Urinary bladder (tissue), 4 donors: ENCODE results near the gene FYN. TPM values are rescaled to one million over a fixed set of nuclear protein-coding genes. Genes with fewer than 3 reads are reported as not detected.
"Not testable (repeated sequence)": the region's sequence is repeated elsewhere in the genome, so short reads cannot be mapped to it uniquely, and the experiment has no call there.

Experiments used
- DNase-seq: peaks from one replicate; pipeline ENCODE4 v3.0.0-alpha.2; 2015; ENCODE audit errors: extremely low spot score
- H3K27ac ChIP-seq: one replicate; pipeline ENCODE4 v1.5.1; 2013; ENCODE audit warnings: low read depth, mild to moderate bottlenecking, moderate library complexity
- H3K36me3 ChIP-seq: one replicate; pipeline ENCODE4 v1.6.1; 2013; ENCODE audit warnings: mild to moderate bottlenecking, moderate library complexity; ENCODE audit not compliant: insufficient read depth
- H3K4me1 ChIP-seq: one replicate; pipeline ENCODE4 v1.6.1; 2013; ENCODE audit warnings: mild to moderate bottlenecking, moderate library complexity; ENCODE audit not compliant: insufficient read depth
- H3K4me3 ChIP-seq: one replicate; pipeline ENCODE4 v1.5.1; 2013; ENCODE audit warnings: low read depth, low read length
- WGBS: extraction: QIAGEN DNeasy Blood & Tissue Kit; methylation state at CpG from one replicate; pipeline ENCODE4 v1.1.7; 2013; 5-methylcytosine and 5-hydroxymethylcytosine counted together
- polyA plus RNA-seq: library from polyadenylated mRNA; stranded (reverse); fragments of 200-250 nt; gene quantifications from one replicate; pipeline ENCODE4 v1.2.3, GENCODE V29; 2013
- total RNA-seq: library from RNA; depleted of rRNA; stranded (reverse); fragments of >200 nt; gene quantifications from one replicate; pipeline ENCODE4 v1.2.3, GENCODE V29; 2014
- donor health status: healthy with polysubstance abuse.
- donor health status: healthy.

FYN gene
- total and polyA plus RNA-seq, 2 donors: 91.5 to 201 TPM

GRCh38 chr6:111642463-111643158 is 230.6 kb downstream of the FYN start:
- 25% methylated on average over 7 of the region's 7 CpGs for WGBS
- Histone ChIP-seq H3K4me1 (no peaks in the 10 kb centered on the region), H3K27ac (no peak overlapping the region), H3K36me3 (no peaks in the 10 kb centered on the region), H3K4me3 (no peak overlapping the region)
- DNase-seq: no peak

GRCh38 chr6:111639266-111639665 is 234.0 kb downstream of the FYN start:
- no peaks in the 10 kb centered on the region for H3K4me1 ChIP-seq
- no peak overlapping the region for H3K4me3 ChIP-seq
- DNase-seq: no peak
- H3K27ac ChIP-seq: no peak overlapping the region
- no peaks in the 10 kb centered on the region for H3K36me3 ChIP-seq

- 100% methylated on average over 1 of the region's 1 CpG for WGBS
- H3K4me1 ChIP-seq, H3K36me3 ChIP-seq: not testable (repeated sequence)
These were observed 238.3 kb downstream of the FYN start for GRCh38 chr6:111634981-111635380.

GRCh38 chr6:111633822-111634221 is 239.4 kb downstream of the FYN start:
- WGBS: 73% methylated on average over 1 of the region's 1 CpG
- no peak overlapping the region for H3K27ac ChIP-seq
- H3K4me3 ChIP-seq: no peak overlapping the region
- DNase-seq: no peak
- H3K4me1 ChIP-seq: no peaks in the 10 kb centered on the region
- no peaks in the 10 kb centered on the region for H3K36me3 ChIP-seq

More at GRCh38 chr6:111634981-111635380, 238.3 kb downstream of the FYN start:
- H3K27ac ChIP-seq, DNase-seq, H3K4me3 ChIP-seq: not testable (repeated sequence)

- no peaks in the 10 kb centered on the region for H3K36me3 ChIP-seq
- no peak overlapping the region for H3K27ac ChIP-seq
- WGBS: 61% methylated on average over 4 of the region's 4 CpGs
- no peak for DNase-seq
- no peak overlapping the region for H3K4me3 ChIP-seq
- no peaks in the 10 kb centered on the region for H3K4me1 ChIP-seq
These were observed 240.6 kb downstream of the FYN start for GRCh38 chr6:111632468-111633247.

GRCh38 chr6:111631903-111632460 is 241.3 kb downstream of the FYN start:
- no peaks in the 10 kb centered on the region for H3K36me3 ChIP-seq
- no peak overlapping the region for H3K4me3 ChIP-seq
- H3K27ac ChIP-seq: no peak overlapping the region
- WGBS: 64% methylated on average over 8 of the region's 8 CpGs
- no peak for DNase-seq
- H3K4me1 ChIP-seq: no peaks in the 10 kb centered on the region

GRCh38 chr6:111631018-111631417 is 242.2 kb downstream of the FYN start:
- no peaks in the 10 kb centered on the region for H3K4me1 ChIP-seq
- DNase-seq: no peak
- 43% methylated on average over 6 of the region's 6 CpGs for WGBS
- no peaks in the 10 kb centered on the region for H3K36me3 ChIP-seq
- H3K27ac ChIP-seq: no peak overlapping the region
- no peak overlapping the region for H3K4me3 ChIP-seq

GRCh38 chr6:111628142-111628850 is 245.0 kb downstream of the FYN start:
- peaks cover 1% of the 10 kb centered on the region for H3K4me1 ChIP-seq
- H3K27ac ChIP-seq: no peak overlapping the region
- DNase-seq: no peak
- WGBS: 48% methylated on average over 6 of the region's 6 CpGs
- H3K36me3 ChIP-seq: no peaks in the 10 kb centered on the region
- H3K4me3 ChIP-seq: no peak overlapping the region

GRCh38 chr6:111626441-111626840 is 246.8 kb downstream of the FYN start:
- DNase-seq: no peak
- Histone ChIP-seq H3K36me3 (no peaks in the 10 kb centered on the region), H3K27ac (no peak overlapping the region), H3K4me1 (peaks cover 1% of the 10 kb centered on the region), H3K4me3 (no peak overlapping the region)
- 71% methylated on average over 8 of the region's 8 CpGs for WGBS

GRCh38 chr6:111625461-111626391 is 247.5 kb downstream of the FYN start:
- WGBS: 55% methylated on average over 17 of the region's 17 CpGs
- peaks cover 1% of the 10 kb centered on the region for H3K4me1 ChIP-seq
- no peak for DNase-seq
- H3K4me3 ChIP-seq: no peak overlapping the region
- H3K27ac ChIP-seq: no peak overlapping the region
- no peaks in the 10 kb centered on the region for H3K36me3 ChIP-seq

GRCh38 chr6:111625099-111625416 is 248.2 kb downstream of the FYN start:
- Histone ChIP-seq H3K36me3 (no peaks in the 10 kb centered on the region), H3K4me3 (no peak overlapping the region), H3K4me1 (peaks cover 1% of the 10 kb centered on the region), H3K27ac (no peak overlapping the region)
- 89% methylated on average over 3 of the region's 3 CpGs for WGBS
- DNase-seq: no peak

- Histone ChIP-seq H3K36me3 (no peaks in the 10 kb centered on the region), H3K27ac (no peak overlapping the region), H3K4me1 (peaks cover 1% of the 10 kb centered on the region), H3K4me3 (no peak overlapping the region)
- 80% methylated on average over 4 of the region's 4 CpGs for WGBS
- DNase-seq: no peak
These were observed 248.7 kb downstream of the FYN start for GRCh38 chr6:111624401-111625098.
